ENCODE data around the gene AOPEP. TPM values are rescaled to one million over a fixed set of nuclear protein-coding genes. Genes with fewer than 3 reads are reported as not detected.

Gene AOPEP
- total RNA-seq, 1 experiment from 2014 or later: 32.4 TPM

- BruUV-seq (replicated peaks): no TSS peak
- peak; percentile 56 for DNase-seq (ENCODE audit: unreplicated experiment)
- POLR2A ChIA-PET: interaction anchor here (0.6 to 11.0 kb wide), 32 partner anchors 8 to 325 kb away, joined by 3 to 157 read pairs (median 6); partner anchors contain the start of gene AOPEP
Observed at GRCh38 chr9:94805051-94805489, 78.6 kb downstream of the AOPEP start.

GRCh38 chr9:94805585-94805984 is 79.1 kb downstream of the AOPEP start:
- H3K27ac Mint-ChIP-seq (ENCODE audit: low read depth, unreplicated experiment): peak overlapping the region; percentile 100
- no peak for TF ChIP-seq CTCF (IDR thresholded peaks at IDR 0.05; ENCODE audit: unreplicated experiment)
- POLR2A ChIA-PET: interaction anchor here (0.7 to 11.0 kb wide), 29 partner anchors 10 to 325 kb away, joined by 3 to 157 read pairs (median 8); no protein-coding TSS in a partner anchor
- intact Hi-C loops (cut with micrococcal nuclease): loop anchor here (1.0 to 10.0 kb wide), 4 partner anchors 22 to 201 kb away; no protein-coding TSS in a partner anchor
- no TSS peak for BruUV-seq (replicated peaks)
- peaks cover 50% of the 10 kb centered on the region for H3K4me1 Mint-ChIP-seq (ENCODE audit: insufficient read depth, unreplicated experiment)
- H3K9me3 Mint-ChIP-seq (ENCODE audit: unreplicated experiment): no peaks in the 10 kb centered on the region
- peak; percentile 93 for DNase-seq (ENCODE audit: unreplicated experiment)
- no peaks in the 10 kb centered on the region for H3K27me3 Mint-ChIP-seq (ENCODE audit: insufficient read depth, unreplicated experiment)
- H3K36me3 Mint-ChIP-seq (ENCODE audit: insufficient read depth, unreplicated experiment): peaks cover 20% of the 10 kb centered on the region
- peak overlapping the region; percentile 51 for H3K4me3 Mint-ChIP-seq (ENCODE audit: unreplicated experiment)
- CTCF ChIA-PET: interaction anchor here (0.6 to 6.3 kb wide), 8 partner anchors 15 to 326 kb away, joined by 3 to 35 read pairs (median 3); no protein-coding TSS in a partner anchor

More at GRCh38 chr9:94805051-94805489, 78.6 kb downstream of the AOPEP start:
- H3K9me3 Mint-ChIP-seq (ENCODE audit: unreplicated experiment): no peaks in the 10 kb centered on the region
- peak overlapping the region; percentile 100 for H3K27ac Mint-ChIP-seq (ENCODE audit: low read depth, unreplicated experiment)
- peaks cover 55% of the 10 kb centered on the region for H3K4me1 Mint-ChIP-seq (ENCODE audit: insufficient read depth, unreplicated experiment)
- peaks cover 20% of the 10 kb centered on the region for H3K36me3 Mint-ChIP-seq (ENCODE audit: insufficient read depth, unreplicated experiment)
- TF ChIP-seq CTCF (IDR thresholded peaks at IDR 0.05; ENCODE audit: unreplicated experiment): no peak
- peak overlapping the region; percentile 47 for H3K4me3 Mint-ChIP-seq (ENCODE audit: unreplicated experiment)
- CTCF ChIA-PET: interaction anchor here (0.6 to 6.3 kb wide), 7 partner anchors 14 to 327 kb away, joined by 3 to 35 read pairs (median 4); no protein-coding TSS in a partner anchor
- no peaks in the 10 kb centered on the region for H3K27me3 Mint-ChIP-seq (ENCODE audit: insufficient read depth, unreplicated experiment)
- intact Hi-C loops (cut with micrococcal nuclease): loop anchor here (1.0 to 10.0 kb wide), 4 partner anchors 22 to 201 kb away; no protein-coding TSS in a partner anchor

- DNase-seq (ENCODE audit: unreplicated experiment): no peak
- Mint-ChIP-seq H3K4me3 (ENCODE audit: unreplicated experiment) (peak overlapping the region; percentile 51), H3K27me3 (ENCODE audit: insufficient read depth, unreplicated experiment) (no peaks in the 10 kb centered on the region), H3K4me1 (ENCODE audit: insufficient read depth, unreplicated experiment) (peaks cover 42% of the 10 kb centered on the region), H3K36me3 (ENCODE audit: insufficient read depth, unreplicated experiment) (peaks cover 20% of the 10 kb centered on the region), H3K9me3 (ENCODE audit: unreplicated experiment) (no peaks in the 10 kb centered on the region), H3K27ac (ENCODE audit: low read depth, unreplicated experiment) (peak overlapping the region; percentile 100)
- ChIA-PET POLR2A (interaction anchor here (0.7 to 11.0 kb wide), 21 partner anchors 11 to 245 kb away, joined by 3 to 157 read pairs (median 12); no protein-coding TSS in a partner anchor), CTCF (interaction anchor here (1.0 to 6.3 kb wide), 5 partner anchors 23 to 325 kb away, joined by 3 to 35 read pairs (median 3); no protein-coding TSS in a partner anchor)
- no TSS peak for BruUV-seq (replicated peaks)
- intact Hi-C loops (cut with micrococcal nuclease): loop anchor here (10.0 kb wide), 1 partner anchor 58 kb away; no protein-coding TSS in a partner anchor
- no peak for TF ChIP-seq CTCF (IDR thresholded peaks at IDR 0.05; ENCODE audit: unreplicated experiment)
Observed at GRCh38 chr9:94806307-94806893, 79.9 kb downstream of the AOPEP start.

GRCh38 chr9:94807556-94807955 is 81.1 kb downstream of the AOPEP start:
- H3K27ac Mint-ChIP-seq (ENCODE audit: low read depth, unreplicated experiment): peak overlapping the region; percentile 100
- BruUV-seq (replicated peaks): no TSS peak

More at GRCh38 chr9:94807556-94807955, 81.1 kb downstream of the AOPEP start:
- CTCF ChIA-PET: interaction anchor here (0.7 kb wide), 1 partner anchor 16 kb away, joined by 3 read pairs; no protein-coding TSS in a partner anchor
- no peak for TF ChIP-seq CTCF (IDR thresholded peaks at IDR 0.05; ENCODE audit: unreplicated experiment)
- Mint-ChIP-seq H3K4me3 (ENCODE audit: unreplicated experiment) (peak overlapping the region; percentile 41), H3K9me3 (ENCODE audit: unreplicated experiment) (no peaks in the 10 kb centered on the region), H3K36me3 (ENCODE audit: insufficient read depth, unreplicated experiment) (peaks cover 20% of the 10 kb centered on the region), H3K27me3 (ENCODE audit: insufficient read depth, unreplicated experiment) (no peaks in the 10 kb centered on the region), H3K4me1 (ENCODE audit: insufficient read depth, unreplicated experiment) (peaks cover 38% of the 10 kb centered on the region)
- POLR2A ChIA-PET: interaction anchor here (0.8 to 7.7 kb wide), 5 partner anchors 11 to 200 kb away, joined by 3 to 80 read pairs (median 6); no protein-coding TSS in a partner anchor
- DNase-seq (ENCODE audit: unreplicated experiment): no peak
- intact Hi-C loops (cut with micrococcal nuclease): loop anchor here (10.0 kb wide), 1 partner anchor 57 kb away; no protein-coding TSS in a partner anchor

Measured in MCF 10A (cell line).